Activated B cell treated with CpG ODN at 0.5 μM for 24 hours (primary cell): ENCODE results near the gene FBXO2. TPM values are rescaled to one million over a fixed set of nuclear protein-coding genes. Genes with fewer than 3 reads are reported as not detected.

Source experiments
- ATAC-seq: fragments of 200-7000 bp; cut with Tn5 transposase; one replicate; pipeline ENCODE4 v1.10.0; 2021; ENCODE audit warnings: low read depth, mild to moderate bottlenecking, moderate library complexity
- CTCF ChIA-PET: fragments of 350-600 bp; sonication (Branson Sonifier 250); formaldehyde crosslinking; loops from one replicate; lab custom pipeline; 2021; ENCODE audit warnings: antibody characterized with exemption; lab: Charles Lee
- POLR2A ChIA-PET: fragments of 350-600 bp; sonication (Branson Sonifier 250); formaldehyde crosslinking; loops from one replicate; lab custom pipeline; 2021; ENCODE audit warnings: antibody characterized with exemption; lab: Charles Lee
- DNase-seq: peaks from one replicate; pipeline ENCODE4 v3.0.0; 2022
- H3K27ac Mint-ChIP-seq: one replicate; pipeline ENCODE4 v1.8.0; 2020; ENCODE audit warnings: mixed read lengths
- H3K27me3 Mint-ChIP-seq: one replicate; pipeline ENCODE4 v1.8.0; 2021; ENCODE audit warnings: mixed read lengths
- H3K36me3 Mint-ChIP-seq: one replicate; pipeline ENCODE4 v1.8.0; 2021; ENCODE audit warnings: low read depth, mixed read lengths
- H3K4me1 Mint-ChIP-seq: one replicate; pipeline ENCODE4 v1.8.0; 2021; ENCODE audit warnings: mixed read lengths
- H3K4me3 Mint-ChIP-seq: one replicate; pipeline ENCODE4 v1.8.0; 2020; ENCODE audit warnings: mild to moderate bottlenecking, mixed read lengths
- H3K9me3 Mint-ChIP-seq: one replicate; pipeline ENCODE4 v1.8.0; 2020; ENCODE audit warnings: mixed read lengths
- intact Hi-C: fragments of 100-400 bp; cut with micrococcal nuclease; formaldehyde crosslinking; loops from one replicate; pipeline ENCODE4 v1.15.1; 2024
- total RNA-seq: library from RNA; stranded (reverse); gene quantifications from 2 replicates; pipeline ENCODE4 v1.2.3, GENCODE V29; 2022
- TF ChIP-seq, protein P1 (sequence below): fragments of 200-600 bp; IDR thresholded peaks from one replicate; pipeline ENCODE4 v1.8.0; 2022; ENCODE audit warnings: antibody characterized with exemption, mild to moderate bottlenecking

Gene FBXO2
- total RNA-seq, 1 donor from 2014 or later = 4.2 TPM

DNA sequence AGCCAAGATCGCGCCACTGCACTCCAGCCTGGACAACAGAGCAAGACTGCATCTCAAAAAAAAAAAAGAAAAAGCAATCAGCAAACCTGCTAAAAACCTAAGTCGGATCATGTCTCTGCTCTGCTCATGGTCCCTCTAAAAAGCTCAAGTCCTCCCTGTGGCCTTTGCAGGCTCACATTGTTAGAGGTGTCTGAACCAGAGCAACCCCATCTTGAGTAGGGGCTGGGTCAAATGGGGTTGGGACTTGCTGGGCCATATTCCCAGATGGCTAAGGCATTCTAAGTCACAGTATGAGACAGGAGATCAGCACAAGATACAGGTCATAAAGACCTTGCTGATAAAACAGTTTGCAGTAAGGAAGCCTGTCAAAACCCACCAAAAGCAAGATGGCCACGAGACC is 34.3 kb upstream of the FBXO2 start:
- ChIA-PET CTCF (no interaction called here), POLR2A (interaction anchor here (0.7 kb wide), 1 partner anchor 10 kb away, joined by 3 read pairs; no protein-coding TSS in a partner anchor)
- Mint-ChIP-seq H3K27me3 (peaks cover 35% of the 10 kb centered on the region), H3K4me3 (no peak overlapping the region), H3K27ac (no peak overlapping the region), H3K36me3 (no peaks in the 10 kb centered on the region), H3K9me3 (no peaks in the 10 kb centered on the region), H3K4me1 (peaks cover 19% of the 10 kb centered on the region)
- TF ChIP-seq, protein P1, sequence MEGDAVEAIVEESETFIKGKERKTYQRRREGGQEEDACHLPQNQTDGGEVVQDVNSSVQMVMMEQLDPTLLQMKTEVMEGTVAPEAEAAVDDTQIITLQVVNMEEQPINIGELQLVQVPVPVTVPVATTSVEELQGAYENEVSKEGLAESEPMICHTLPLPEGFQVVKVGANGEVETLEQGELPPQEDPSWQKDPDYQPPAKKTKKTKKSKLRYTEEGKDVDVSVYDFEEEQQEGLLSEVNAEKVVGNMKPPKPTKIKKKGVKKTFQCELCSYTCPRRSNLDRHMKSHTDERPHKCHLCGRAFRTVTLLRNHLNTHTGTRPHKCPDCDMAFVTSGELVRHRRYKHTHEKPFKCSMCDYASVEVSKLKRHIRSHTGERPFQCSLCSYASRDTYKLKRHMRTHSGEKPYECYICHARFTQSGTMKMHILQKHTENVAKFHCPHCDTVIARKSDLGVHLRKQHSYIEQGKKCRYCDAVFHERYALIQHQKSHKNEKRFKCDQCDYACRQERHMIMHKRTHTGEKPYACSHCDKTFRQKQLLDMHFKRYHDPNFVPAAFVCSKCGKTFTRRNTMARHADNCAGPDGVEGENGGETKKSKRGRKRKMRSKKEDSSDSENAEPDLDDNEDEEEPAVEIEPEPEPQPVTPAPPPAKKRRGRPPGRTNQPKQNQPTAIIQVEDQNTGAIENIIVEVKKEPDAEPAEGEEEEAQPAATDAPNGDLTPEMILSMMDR = no peak
- intact Hi-C loops = no loop called here
- DNase-seq (no peak), ATAC-seq (no peak)

DNA sequence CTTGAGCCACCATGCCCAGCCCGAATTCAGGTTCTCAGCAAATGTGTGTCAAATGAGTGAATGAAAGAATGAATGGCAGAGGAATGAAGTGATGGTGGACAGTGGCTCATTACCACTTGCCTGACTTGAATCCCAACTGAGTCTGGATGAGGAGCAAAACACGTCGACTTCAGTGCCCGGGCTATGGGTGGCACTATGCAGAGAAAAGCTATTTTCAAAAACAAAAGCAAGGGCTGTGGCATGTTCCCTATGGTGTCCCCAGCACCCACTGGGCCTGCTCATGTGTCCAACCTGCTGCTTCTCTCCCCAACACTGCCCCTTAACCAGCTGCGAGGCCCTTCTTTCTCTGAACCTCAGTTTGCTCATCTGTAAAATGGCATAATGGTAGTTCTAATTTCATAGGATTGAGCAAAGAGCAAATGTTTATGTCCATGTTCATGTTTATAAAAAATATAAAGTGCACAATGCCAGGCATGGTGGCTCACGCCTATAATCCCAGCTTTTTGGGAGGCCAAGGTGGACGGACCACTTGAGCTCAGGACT is 31.1 kb upstream of the FBXO2 start:
- TF ChIP-seq, protein P1 = no peak
- Mint-ChIP-seq H3K9me3 (no peaks in the 10 kb centered on the region), H3K4me3 (no peak overlapping the region), H3K36me3 (no peaks in the 10 kb centered on the region), H3K27ac (no peak overlapping the region), H3K4me1 (peaks cover 13% of the 10 kb centered on the region), H3K27me3 (peaks cover 17% of the 10 kb centered on the region)
- intact Hi-C loops = no loop called here
- no peak for ATAC-seq
- DNase-seq = no peak
- POLR2A ChIA-PET = interaction anchor here (0.7 kb wide), 1 partner anchor 17 kb away, joined by 5 read pairs; no protein-coding TSS in a partner anchor
- CTCF ChIA-PET = interaction anchor here (1.8 kb wide), 1 partner anchor 21 kb away, joined by 6 read pairs; the partner anchor contains the start of gene FBXO6

DNA sequence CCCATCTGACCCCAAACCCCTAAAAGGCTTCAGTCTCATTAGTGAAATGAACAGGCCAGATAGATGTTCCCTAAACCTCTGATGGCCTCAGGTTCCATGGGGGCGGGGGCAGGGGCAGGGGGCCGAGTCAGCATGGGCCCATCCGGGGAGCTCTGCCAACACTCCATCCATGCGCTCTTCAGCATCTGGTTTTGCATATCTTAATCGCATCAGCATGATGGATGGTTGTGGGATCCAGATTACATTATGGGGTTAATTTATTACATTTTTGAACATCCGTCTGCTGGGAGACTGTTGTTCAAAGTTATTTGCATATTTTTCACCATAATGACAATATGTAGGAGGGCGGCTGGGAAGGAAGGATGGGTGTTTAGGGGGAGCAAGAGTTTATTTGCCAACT is 29.8 kb upstream of the FBXO2 start:
- no peaks in the 10 kb centered on the region for H3K36me3 Mint-ChIP-seq
- intact Hi-C loops = no loop called here
- TF ChIP-seq, protein P1 = no peak
- ChIA-PET POLR2A (interaction anchor here (3.9 kb wide), 1 partner anchor 20 kb away, joined by 34 read pairs; the partner anchor contains the start of gene FBXO6), CTCF (interaction anchor here (1.3 to 1.8 kb wide), 2 partner anchors 20 to 646 kb away, joined by 3 to 6 read pairs; partner anchors contain the start of gene FBXO6)
- H3K27ac Mint-ChIP-seq = no peak overlapping the region
- H3K27me3 Mint-ChIP-seq = peaks cover 7% of the 10 kb centered on the region
- H3K4me3 Mint-ChIP-seq = no peak overlapping the region
- H3K4me1 Mint-ChIP-seq = peaks cover 21% of the 10 kb centered on the region
- ATAC-seq (no peak), DNase-seq (no peak)
- no peaks in the 10 kb centered on the region for H3K9me3 Mint-ChIP-seq

DNA sequence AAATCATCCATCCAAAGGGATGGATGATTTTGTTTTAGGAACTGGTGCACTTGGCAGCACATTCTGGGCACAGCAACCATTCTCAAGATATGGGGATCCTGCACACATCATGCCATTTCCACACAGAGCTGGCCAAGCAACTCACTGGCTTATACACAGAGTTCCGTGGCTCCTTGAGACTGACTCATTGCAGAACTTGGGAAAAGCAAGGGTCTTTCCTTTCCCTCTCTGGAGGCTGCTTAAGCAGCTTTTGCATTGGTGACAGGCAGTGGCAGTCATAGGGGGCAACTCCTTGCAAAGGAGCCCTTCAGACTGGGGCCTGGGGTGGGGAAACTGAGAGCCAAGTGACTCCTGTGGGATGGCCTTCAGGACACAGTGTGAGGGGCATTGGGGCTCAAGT is 28.6 kb upstream of the FBXO2 start:
- DNase-seq (no peak), ATAC-seq (no peak)
- POLR2A ChIA-PET = interaction anchor here (0.7 to 4.5 kb wide), 4 partner anchors 19 to 226 kb away, joined by 3 to 38 read pairs (median 28); partner anchors contain the start of genes AGTRAP and FBXO6
- H3K27ac Mint-ChIP-seq = no peak overlapping the region
- H3K27me3 Mint-ChIP-seq = peaks cover 2% of the 10 kb centered on the region
- TF ChIP-seq, protein P1 = no peak
- peaks cover 2% of the 10 kb centered on the region for H3K36me3 Mint-ChIP-seq
- intact Hi-C loops = no loop called here
- peaks cover 22% of the 10 kb centered on the region for H3K4me1 Mint-ChIP-seq
- no peaks in the 10 kb centered on the region for H3K9me3 Mint-ChIP-seq
- CTCF ChIA-PET = interaction anchor here (2.8 kb wide), 2 partner anchors 19 to 37 kb away, joined by 11 to 12 read pairs; partner anchors contain the start of gene FBXO6
- no peak overlapping the region for H3K4me3 Mint-ChIP-seq

DNA sequence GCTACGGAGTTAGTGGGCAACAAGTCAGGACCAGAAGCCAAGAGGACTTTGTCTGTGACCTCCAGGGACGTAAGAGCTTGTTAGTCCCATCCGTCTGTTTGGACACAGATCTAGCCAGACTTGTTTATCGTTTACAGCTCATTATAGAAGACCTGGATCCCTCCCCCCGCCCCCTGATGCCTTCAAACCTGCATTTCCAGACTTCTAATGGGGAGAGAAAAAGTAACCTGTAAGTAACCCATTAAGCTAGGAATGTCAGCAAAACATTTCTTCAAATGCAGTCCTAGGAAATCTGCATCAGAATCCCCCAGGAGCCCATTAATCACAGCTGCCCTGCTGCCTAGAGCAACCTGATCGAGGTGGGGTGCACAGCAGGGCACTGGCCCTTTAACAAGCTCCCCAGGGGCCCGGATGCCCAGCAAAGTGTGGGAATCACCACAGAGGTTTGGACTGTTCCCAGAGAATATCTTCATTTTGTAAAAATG is 28.1 kb upstream of the FBXO2 start:
- POLR2A ChIA-PET = interaction anchor here (0.5 to 4.5 kb wide), 9 partner anchors 18 to 421 kb away, joined by 3 to 38 read pairs (median 5); partner anchors contain the start of genes AGTRAP and FBXO6
- Mint-ChIP-seq H3K36me3 (peaks cover 2% of the 10 kb centered on the region), H3K27ac (no peak overlapping the region), H3K9me3 (no peaks in the 10 kb centered on the region), H3K4me3 (peak overlapping the region; percentile 59), H3K4me1 (peaks cover 22% of the 10 kb centered on the region), H3K27me3 (no peaks in the 10 kb centered on the region)
- no peak for ATAC-seq
- no peak for DNase-seq
- CTCF ChIA-PET = interaction anchor here (1.0 to 2.8 kb wide), 3 partner anchors 18 to 39 kb away, joined by 3 to 12 read pairs (median 11); partner anchors contain the start of gene FBXO6
- intact Hi-C loops = no loop called here
- TF ChIP-seq, protein P1 = no peak
